HCT116 (cell line): ENCODE measurements around the gene AXL.

Experiments used
- POLR2A ChIP-seq: IDR thresholded peaks from 2 replicates; pipeline ENCODE4 v1.7.0; 2011; ENCODE audit warnings: borderline replicate concordance; ENCODE audit not compliant: insufficient read depth, insufficient read length; ENCODE audit errors: extremely low read depth
- TF ChIP-seq, protein P1 (sequence below), 3 experiments: fragments of 200-600 bp in 1 of 3; sonication (generic) in 1 of 3; IDR thresholded peaks in 2 of 3; conservative IDR thresholded peaks in 1 of 3; 2 replicates each; pipeline ENCODE4 v1.5.1; 2012 to 2017; ENCODE audit warnings: low read depth in 2 of 3, low read length in 2 of 3, antibody characterized with exemption in 1 of 3, borderline replicate concordance in 1 of 3, control low read depth in 1 of 3, mild to moderate bottlenecking in 1 of 3, mixed read lengths in 1 of 3, mixed run types in 1 of 3, moderate library complexity in 1 of 3; ENCODE audit not compliant: insufficient read depth in 1 of 3

DNA sequence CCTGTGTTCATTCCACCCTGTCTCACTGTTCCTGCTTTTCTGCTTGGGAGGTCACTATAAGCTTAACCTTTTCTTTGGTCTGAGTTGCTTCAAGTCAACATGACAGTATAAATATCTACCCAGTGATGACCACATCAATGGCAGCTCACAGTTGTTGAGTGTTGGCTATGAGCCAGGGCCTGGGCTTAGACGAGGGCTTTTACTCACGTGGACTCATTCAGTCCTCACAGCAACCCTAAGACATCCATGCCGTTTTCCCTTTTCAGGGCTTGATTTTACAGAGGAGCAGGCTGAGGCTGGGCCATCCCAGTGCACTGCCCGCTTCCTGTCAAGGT, 80.7 kb downstream of the AXL start:
- TF ChIP-seq, protein P1, sequence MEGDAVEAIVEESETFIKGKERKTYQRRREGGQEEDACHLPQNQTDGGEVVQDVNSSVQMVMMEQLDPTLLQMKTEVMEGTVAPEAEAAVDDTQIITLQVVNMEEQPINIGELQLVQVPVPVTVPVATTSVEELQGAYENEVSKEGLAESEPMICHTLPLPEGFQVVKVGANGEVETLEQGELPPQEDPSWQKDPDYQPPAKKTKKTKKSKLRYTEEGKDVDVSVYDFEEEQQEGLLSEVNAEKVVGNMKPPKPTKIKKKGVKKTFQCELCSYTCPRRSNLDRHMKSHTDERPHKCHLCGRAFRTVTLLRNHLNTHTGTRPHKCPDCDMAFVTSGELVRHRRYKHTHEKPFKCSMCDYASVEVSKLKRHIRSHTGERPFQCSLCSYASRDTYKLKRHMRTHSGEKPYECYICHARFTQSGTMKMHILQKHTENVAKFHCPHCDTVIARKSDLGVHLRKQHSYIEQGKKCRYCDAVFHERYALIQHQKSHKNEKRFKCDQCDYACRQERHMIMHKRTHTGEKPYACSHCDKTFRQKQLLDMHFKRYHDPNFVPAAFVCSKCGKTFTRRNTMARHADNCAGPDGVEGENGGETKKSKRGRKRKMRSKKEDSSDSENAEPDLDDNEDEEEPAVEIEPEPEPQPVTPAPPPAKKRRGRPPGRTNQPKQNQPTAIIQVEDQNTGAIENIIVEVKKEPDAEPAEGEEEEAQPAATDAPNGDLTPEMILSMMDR (IDR thresholded peaks at IDR 0.05 in 2 of 3, conservative IDR thresholded peaks at IDR 0.05 in 1 of 3; ENCODE audit: borderline replicate concordance in 1 of 3, insufficient read depth in 1 of 3, low read depth in 2 of 3, low read length in 2 of 3): no peak
- no peak for TF ChIP-seq POLR2A
